ENCODE data around the gene LINGO4.

Gene LINGO4

GRCh38 chr1:151838222-151839081 lies 33.2 kb upstream of the LINGO4 start:
- no peaks in the 10 kb centered on the region for H3K36me3 ChIP-seq (ENCODE audit: control insufficient read depth, insufficient read depth, low read length)
- DNase-seq (ENCODE audit: extremely low read depth, insufficient read length), result peak; percentile 61
- H3K4me3 ChIP-seq (replicated peaks; ENCODE audit: low read depth, low read length), result peak overlapping the region; percentile 43
- TF ChIP-seq CTCF (IDR thresholded peaks at IDR 0.05; ENCODE audit: insufficient read depth, low read length, poor library complexity, severe bottlenecking), result no peak
- peaks cover 2% of the 10 kb centered on the region for H3K27me3 ChIP-seq (replicated peaks; ENCODE audit: control insufficient read depth, insufficient read depth, low read length)

GRCh38 chr1:151837884-151838221 lies 32.6 kb upstream of the LINGO4 start:
- H3K27me3 ChIP-seq (replicated peaks; ENCODE audit: control insufficient read depth, insufficient read depth, low read length), result peaks cover 2% of the 10 kb centered on the region
- H3K4me3 ChIP-seq (replicated peaks; ENCODE audit: low read depth, low read length), result no peak overlapping the region; the same call in 1 of the 2 replicates
- TF ChIP-seq CTCF (IDR thresholded peaks at IDR 0.05; ENCODE audit: insufficient read depth, low read length, poor library complexity, severe bottlenecking), result no peak
- DNase-seq (ENCODE audit: extremely low read depth, insufficient read length), result no peak
- H3K36me3 ChIP-seq (ENCODE audit: control insufficient read depth, insufficient read depth, low read length), result no peaks in the 10 kb centered on the region

- Histone ChIP-seq H3K36me3 (ENCODE audit: control insufficient read depth, insufficient read depth, low read length) (no peaks in the 10 kb centered on the region), H3K4me3 (replicated peaks; ENCODE audit: low read depth, low read length) (no peak overlapping the region), H3K27me3 (replicated peaks; ENCODE audit: control insufficient read depth, insufficient read depth, low read length) (peaks cover 2% of the 10 kb centered on the region)
- no peak for TF ChIP-seq CTCF (IDR thresholded peaks at IDR 0.05; ENCODE audit: insufficient read depth, low read length, poor library complexity, severe bottlenecking)
- DNase-seq (ENCODE audit: extremely low read depth, insufficient read length), result no peak
Observed at GRCh38 chr1:151837197-151837596, 32.0 kb upstream of the LINGO4 start.

- TF ChIP-seq CTCF (IDR thresholded peaks at IDR 0.05; ENCODE audit: insufficient read depth, low read length, poor library complexity, severe bottlenecking), result no peak
- peaks cover 2% of the 10 kb centered on the region for H3K27me3 ChIP-seq (replicated peaks; ENCODE audit: control insufficient read depth, insufficient read depth, low read length)
- H3K4me3 ChIP-seq (replicated peaks; ENCODE audit: low read depth, low read length), result no peak overlapping the region
- DNase-seq (ENCODE audit: extremely low read depth, insufficient read length), result no peak
- no peaks in the 10 kb centered on the region for H3K36me3 ChIP-seq (ENCODE audit: control insufficient read depth, insufficient read depth, low read length)
Observed at GRCh38 chr1:151835596-151835995, 30.4 kb upstream of the LINGO4 start.

- peaks cover 2% of the 10 kb centered on the region for H3K27me3 ChIP-seq (replicated peaks; ENCODE audit: control insufficient read depth, insufficient read depth, low read length)
- no peaks in the 10 kb centered on the region for H3K36me3 ChIP-seq (ENCODE audit: control insufficient read depth, insufficient read depth, low read length)
- no peak for TF ChIP-seq CTCF (IDR thresholded peaks at IDR 0.05; ENCODE audit: insufficient read depth, low read length, poor library complexity, severe bottlenecking)
- H3K4me3 ChIP-seq (replicated peaks; ENCODE audit: low read depth, low read length), result no peak overlapping the region
- DNase-seq (ENCODE audit: extremely low read depth, insufficient read length), result no peak
Observed at GRCh38 chr1:151834239-151834638, 29.0 kb upstream of the LINGO4 start.
